HuH-7.5 (cell line): ENCODE results near the gene PSMG4.

Experiments
- DNase-seq: peaks from one replicate; pipeline ENCODE4 v3.0.0; 2011; ENCODE audit warnings: low spot score

Gene PSMG4

DNA sequence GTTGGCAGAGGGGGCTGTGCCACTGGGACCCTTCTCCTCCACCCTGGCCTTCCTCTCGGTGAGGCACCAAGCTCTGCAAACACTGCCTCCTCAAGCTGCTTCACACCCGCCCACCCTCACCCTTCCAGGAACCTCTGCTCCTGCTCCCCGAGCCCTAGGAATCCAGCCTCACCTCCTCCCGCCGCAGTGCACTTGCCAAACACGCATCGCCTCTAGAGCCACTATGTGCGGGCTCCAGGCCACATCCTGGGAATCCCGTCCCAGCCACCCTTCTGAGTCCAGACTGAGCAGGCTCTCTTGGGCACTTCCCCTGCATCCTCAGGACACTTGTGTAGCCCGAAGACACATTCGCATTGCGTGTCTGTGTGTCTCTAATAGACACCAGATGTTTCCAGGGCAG is 18.5 kb downstream of the PSMG4 start:
- no peak for DNase-seq

DNA sequence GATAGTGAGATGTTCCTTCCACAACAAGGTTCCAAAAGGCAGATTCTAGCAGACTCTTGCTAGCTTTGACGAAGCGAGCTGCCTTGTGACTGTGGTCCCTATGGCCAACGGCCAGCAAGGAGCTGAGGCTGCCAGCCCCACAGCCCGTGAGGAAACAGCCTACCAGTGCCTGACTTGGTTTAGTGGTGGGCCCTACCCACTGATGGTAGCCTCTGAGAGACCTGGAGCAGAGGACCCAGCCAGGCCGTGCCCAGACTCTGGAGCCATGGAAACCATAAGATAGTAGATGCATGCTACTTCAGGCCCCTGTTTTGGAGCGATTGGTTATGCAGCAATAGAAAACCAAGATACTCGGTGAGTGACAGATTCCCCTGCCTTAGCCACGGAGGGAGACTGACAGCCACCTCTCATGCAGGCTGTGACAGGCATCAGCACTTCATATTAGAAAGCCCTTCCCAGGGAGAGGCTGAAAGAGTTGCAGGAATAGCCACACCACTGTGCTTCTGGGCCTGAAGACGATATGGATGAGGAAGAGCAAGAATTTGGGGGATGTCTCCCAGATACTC is 19.2 kb downstream of the PSMG4 start:
- no peak for DNase-seq

DNA sequence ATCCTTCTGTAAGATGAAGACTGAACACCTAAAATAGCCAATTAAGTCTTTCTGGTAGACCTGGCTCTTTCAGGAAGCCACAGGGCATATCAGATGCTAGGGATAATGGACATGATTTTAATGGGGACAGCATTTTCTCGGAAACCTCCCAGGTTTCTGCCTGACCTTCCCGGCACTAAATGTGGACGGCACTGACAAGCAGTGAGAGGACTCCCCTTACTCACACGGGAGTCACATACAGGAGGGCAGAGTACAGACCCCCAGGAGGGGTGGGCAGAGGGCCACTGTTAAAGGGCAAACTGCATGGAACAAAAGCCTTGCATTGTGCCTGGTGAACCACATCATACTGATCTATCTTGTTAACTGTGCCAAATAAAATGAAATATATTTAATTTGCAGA is 19.9 kb downstream of the PSMG4 start:
- no peak for DNase-seq

DNA sequence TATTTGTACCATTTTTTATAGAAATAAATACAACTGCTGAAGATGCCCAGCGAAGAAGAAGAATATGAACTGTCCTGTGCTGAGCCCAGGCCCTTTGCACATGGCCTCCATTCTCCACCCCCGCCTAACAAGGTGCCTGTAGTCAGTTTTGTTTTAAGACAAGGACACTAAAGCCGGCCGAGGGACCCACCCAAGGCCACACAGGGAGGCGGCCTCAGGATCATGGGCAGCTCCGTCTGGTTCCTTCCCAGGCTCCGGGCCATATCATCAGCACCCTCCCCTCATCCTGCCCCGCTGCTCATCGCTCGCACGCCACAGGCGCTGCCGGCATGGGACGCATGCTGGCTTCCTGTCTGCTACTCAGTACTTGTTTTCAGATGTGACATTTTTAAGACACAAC is 21.3 kb downstream of the PSMG4 start:
- DNase-seq = no peak

DNA sequence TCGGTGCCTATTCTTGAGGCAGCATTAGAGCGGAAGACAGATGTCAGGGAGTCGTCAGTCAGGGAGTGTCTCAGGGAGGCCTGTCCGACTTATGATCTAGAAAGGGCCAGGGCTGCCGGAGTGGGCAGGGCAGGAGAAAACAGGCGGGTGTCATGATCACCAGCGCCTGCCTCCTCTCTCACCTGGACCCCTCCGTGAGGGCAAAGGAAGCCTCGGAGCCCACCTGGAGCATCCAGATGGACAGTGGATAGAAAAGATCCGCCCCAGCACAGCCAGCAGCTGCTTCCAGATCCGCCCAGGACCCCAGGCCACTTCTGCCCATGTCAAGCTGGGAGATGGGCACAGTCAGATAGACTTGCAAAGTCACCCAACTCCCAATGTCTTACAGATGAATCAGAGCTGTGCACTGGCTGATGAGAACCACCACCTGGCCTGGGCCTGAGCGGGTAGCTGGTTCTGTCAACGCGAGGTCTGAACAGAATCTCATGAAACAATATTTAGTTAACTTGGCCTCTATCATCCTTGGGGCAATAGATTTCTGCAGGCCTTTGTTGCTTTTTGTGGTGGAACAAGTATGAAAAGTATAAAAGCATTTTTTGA is 22.2 kb downstream of the PSMG4 start:
- DNase-seq = no peak

DNA sequence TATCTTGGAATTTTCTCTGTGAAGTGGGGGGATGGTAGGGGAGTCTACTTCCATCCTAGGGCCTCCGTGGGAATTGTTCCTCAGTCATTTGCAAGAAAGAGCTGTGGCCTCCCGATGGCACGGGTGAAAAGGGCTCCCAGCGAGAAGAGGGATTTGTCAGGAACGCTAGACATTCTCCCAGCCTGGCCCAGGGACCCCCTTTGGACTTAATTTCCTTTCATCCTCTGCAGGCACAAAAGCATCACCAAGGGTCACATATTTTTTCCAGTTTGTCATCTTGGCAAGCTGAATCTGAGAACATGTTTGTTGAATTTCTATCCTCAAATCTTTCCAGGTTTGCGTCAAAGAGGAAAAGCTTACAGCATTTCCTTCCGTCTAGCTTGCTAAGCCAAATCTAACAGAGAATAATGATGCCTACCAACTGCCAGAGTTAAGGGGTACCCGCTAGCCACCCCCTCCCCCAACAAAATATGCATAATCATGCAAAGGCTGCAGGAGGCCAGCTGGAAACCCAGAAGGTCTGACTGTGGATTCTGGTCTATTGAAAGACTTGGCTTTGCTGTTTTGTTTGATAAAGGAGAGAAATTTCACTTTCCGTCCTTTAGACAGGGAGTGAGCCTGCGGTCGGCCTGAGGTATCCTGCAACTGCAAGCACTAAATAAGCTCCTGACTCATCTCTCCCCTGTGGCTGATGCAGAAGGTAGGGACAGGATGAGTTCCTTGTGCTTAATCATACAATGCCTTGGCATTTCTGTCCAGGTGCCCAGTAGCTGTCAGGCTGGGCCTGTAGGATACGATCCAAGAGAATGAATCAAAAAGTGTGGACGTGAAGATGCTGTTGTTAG is 23.1 kb downstream of the PSMG4 start:
- DNase-seq = no peak

DNA sequence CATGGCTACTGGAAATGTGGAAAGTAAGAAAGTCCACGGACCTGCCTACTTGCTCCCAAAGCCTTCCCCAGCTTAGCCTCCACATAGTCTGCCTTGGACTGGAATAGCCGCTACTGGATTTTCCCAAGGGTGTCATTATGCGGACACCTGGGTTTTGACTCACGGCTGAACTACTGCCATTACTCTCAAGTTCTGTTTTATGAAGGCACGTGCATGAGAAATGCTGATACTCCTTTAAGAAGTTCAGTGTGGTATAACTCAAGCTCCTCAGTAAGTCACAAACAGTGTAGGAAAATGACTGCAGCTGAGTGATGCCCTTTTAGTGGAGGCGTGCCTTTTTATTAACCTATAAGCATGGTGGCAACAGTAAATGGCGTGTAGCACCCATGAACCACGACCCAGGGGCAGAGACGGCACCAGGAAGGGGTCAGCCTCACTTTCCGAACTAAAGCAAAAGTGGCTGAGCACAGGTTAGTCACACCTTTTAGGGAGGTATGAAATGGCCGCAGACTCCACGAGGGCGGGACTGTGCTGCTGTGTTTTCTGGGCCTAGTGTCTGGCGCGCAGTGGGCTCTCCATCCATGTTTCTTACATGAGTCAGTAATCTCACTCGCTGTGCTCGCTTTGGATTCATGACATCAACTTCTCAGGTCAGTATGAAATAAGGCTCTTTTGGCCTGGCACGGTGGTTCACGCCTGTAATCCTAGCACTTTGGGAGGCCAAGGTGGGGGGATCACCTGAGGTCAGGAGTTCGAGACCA is 23.9 kb downstream of the PSMG4 start:
- DNase-seq = no peak

DNA sequence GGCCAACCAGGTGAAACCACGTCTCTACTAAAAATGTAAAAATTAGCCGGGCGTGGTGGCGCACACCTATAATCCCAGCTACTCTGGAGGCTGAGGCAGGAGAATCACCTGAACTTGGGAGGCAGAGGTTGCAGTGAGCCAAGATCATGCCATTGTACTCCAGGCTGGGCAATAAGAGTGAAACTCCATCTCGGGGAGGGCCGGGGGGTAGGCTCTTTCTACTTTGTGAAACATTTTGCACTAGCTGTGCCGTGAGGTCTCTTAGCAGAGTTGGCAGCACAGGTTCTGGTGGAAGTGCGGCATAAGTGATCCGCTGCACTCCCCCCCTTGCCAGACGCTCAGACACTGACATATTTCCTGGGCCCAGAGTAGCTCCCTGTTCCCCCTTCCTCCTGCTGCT is 24.5 kb downstream of the PSMG4 start:
- DNase-seq = no peak

DNA sequence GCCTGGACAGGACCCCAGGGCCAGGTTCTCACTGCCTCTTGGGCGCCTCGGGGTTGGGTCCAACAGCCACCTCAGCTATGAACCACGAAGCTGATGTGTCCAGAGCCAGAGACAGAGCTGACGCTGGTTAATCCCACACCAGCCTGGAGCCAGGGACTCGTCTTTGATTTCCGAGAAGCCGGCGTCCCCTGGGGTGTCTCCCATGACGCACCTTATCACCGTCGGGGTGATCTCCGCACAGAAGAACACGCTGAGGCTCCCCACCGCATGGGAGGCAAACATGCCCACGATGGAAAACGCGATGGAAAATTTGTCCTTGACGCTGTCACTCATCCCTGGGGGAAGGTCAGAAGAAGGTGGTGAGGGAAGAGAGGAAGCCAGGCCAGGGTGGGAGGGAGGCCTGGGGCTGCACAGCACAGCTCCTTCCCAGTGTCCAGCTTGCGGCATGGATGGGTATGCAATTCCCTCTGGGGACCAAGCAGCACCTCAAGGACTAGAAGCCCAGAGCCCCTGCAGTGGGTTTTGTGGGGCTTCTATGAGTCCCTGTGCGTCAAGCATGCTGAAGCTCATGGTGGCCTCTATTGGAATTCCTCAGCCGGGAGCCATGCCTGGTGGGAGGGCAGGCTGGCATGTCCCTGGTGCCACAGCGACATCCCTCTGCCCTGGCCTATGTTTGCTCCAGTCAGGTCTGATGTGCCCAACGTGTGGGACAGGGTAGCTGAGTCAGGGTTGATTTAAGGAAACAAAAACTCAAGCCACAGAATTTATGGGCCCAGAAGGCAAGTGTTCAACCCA is 25.1 kb downstream of the PSMG4 start:
- no peak for DNase-seq

DNA sequence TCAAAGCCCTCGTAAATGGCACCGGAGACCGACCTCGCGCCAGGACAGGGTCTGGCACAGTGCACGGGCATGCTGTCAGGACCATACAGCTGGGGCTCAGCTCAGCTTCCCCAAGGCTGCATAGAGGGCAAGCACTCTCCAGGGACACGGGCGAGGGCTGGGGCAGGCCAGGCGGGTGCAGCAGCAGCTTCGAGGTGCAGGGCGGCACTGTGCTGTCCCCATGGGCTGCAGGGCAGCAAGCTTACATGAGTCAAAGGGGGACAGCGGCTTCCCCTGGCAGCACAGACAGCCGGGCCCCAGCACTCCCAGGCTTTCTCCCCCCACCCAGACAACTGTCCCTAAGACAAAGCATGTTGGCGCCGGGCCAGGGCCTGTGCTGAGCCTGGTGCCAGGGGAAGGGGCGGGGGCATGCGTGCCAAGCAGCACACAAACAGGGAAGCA is 25.7 kb downstream of the PSMG4 start:
- DNase-seq = no peak

DNA sequence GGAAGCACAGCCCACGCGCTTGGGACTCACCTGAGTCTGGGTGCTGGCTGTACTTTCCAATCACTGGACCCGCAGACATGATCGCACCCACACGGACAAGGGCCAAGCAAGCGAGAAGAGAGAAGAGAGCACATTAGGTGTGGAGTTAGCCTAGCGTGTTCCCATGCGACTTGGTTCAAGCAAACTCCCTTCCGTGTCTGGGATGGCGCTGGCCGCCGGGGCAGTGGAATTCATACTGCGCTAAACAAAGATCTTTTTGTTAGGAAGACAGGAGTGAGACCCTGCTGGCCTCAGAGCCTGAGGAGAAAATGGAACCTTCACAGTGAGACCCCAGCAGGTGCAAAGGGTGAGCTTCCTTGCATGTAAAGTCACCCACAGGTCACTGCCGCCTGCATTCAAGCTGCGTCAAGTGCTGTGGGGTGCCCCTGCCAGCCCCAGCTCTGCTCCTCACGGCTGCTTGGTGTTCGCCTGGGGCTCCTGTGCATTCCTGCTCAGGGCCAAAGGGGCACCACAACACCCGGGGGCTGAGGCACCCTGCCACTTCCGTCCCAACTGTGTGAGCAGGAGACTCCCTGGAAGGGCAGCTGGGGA is 26.4 kb downstream of the PSMG4 start:
- no peak for DNase-seq

DNA sequence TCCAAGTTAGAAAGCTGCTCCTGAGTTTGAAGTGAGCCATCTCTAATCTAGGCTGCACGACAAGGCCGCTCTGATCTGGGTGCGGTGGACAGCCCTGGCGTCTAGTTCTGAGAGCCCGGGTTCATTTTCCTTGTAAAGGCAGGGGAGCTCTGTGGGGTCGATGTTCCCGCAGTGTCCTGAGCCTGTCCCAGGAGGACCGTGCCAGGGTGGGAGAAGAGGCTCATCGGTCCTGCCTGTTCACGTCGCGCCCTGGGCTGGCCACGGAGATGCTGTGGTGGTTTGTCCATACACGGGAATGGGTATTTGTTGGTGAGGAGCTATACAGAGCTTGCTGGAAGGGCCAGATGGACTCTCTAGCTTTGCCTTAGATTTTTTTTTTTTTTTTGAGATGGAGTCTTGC is 27.0 kb downstream of the PSMG4 start:
- DNase-seq = no peak

DNA sequence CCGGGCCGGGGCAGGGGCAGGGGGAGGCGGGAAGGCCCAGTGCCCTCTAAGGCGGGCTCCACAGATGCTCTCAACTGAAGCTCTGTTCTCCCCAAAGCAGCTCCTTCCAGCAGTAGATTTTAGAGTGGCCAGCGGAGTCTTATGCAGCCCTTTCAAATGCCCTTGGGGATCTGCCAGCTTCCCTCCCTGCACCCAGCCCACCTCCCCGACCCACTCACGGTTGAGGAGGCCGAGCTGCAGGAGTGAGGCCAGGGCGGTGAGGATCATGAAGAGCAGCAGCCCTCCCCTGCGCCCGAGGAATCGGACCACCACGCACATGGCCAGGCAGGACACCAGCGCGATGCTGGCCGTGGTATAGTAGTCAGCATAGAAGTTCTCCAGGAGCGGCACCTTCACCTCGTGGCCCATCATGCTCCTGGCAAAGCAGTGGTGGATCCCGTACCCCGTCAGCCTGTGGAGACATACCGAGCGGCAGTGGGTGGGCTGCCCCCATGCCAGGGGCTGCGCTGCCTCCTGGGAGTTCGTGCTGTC is 28.0 kb downstream of the PSMG4 start:
- no peak for DNase-seq

DNA sequence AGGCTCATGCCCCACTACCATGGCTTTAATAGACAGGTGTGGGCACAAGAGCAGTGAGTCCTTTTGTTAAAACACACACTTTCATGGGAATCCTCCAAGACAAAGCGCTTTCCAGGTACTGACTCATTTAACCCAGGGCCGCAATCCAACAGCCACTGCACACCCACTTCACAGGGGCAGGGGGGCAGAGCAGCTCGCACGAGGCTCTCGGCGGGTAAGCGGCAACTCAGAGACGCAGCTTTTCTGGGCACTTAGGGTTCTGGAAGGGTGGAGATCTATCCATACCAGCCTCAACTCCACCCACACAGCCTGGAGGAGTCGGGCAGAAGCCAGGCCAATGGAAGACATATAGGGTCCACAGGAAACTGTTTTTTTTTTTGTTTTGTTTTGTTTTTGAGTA is 28.6 kb downstream of the PSMG4 start:
- no peak for DNase-seq

DNA sequence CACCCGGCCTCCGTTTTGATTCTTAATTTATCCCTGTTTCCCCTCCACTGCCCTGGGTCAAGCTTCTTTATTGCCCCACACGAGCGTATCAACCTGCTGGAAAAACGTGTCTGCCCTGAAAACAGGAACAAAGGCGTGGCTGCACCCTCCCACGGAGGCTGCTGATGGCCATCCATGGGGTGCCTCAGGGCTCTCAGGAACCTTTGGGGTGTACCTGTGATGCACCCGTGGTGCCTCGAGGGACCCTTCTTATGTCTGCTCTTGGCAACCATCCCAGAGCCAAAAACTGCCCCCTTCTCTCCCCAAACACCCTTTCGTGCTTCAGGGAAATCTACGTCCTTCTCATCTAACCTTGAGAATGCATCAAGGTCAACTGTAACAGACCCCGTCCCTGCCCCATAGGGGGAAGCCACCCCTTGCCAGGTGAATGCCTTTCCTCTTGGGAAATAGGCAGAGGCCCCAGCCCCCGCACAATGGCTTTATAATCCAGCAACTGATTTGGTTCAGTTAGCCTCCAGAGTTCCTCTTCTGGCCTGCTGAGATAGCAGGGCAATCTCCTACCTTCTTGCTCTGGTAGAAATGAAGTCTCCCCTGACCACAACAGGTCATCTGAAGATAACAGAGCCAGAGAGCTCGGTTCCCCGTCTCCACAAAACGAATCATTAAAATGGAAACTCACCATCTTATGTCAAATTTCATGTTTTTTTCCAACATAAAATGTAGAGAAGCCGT is 29.4 kb downstream of the PSMG4 start:
- DNase-seq = no peak

DNA sequence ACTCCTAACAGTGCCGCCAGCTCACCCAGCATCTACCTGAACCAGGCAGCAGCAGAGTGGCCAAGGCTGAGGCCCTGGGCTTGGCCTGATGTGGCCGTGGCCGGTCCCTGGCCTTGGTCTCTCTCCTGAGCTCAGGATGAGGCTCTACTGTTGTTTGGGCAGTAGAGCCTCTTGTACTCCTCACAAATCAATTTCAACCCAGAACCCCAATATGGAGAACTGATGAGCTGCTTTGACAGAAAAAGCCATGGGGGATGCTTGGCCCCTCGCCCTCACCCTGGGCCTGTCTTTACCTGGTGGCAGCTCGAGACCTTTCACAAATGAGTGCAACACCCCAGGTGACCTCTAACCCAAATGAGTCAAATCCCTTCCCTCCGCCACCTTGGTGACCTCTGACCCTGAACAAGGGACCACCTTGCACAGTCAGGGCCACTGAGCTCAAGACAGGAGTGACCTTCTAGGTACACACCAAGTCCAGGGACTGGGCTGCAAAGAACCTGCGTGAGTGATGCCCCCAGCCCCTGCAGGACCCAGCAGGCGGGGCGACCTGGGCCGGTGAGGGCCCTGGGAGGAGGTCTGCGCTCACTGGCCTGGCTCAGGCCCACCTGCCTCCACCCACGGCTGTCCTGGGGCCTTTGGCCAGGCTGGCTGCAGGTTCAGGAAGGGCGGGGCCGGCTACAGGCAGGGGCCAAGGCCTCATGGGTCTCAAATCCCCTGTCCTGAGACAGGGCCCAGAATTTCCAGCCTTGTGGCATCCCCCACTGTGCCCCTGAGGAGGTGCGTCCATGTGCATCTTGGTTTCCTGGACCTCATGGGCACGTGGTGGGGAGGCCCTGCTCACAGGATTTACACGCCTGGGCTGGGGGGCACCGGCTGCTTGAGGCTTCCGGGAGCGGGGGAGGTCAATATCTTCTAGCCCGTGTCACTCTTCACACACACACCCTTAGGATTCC is 30.2 kb downstream of the PSMG4 start:
- no peak for DNase-seq

DNA sequence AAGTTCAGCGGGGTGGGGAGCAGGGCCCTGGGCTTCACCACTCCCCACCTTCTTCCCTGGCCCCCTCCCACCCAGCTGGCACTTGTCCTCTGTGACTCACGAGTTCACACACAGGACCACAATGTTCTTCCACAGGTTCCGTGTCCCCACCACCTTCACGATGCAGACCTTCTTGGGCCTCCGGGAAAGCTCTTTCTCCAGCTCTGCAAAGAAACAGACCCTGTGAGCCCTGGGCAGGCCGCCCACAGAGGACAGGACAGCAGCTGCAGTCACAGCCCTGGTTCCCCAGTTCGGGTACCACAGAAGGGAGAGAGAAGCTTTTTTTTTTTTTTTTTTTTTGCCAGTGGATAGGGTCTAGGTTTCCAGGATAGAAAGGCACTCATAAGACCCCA is 30.9 kb downstream of the PSMG4 start:
- no peak for DNase-seq

DNA sequence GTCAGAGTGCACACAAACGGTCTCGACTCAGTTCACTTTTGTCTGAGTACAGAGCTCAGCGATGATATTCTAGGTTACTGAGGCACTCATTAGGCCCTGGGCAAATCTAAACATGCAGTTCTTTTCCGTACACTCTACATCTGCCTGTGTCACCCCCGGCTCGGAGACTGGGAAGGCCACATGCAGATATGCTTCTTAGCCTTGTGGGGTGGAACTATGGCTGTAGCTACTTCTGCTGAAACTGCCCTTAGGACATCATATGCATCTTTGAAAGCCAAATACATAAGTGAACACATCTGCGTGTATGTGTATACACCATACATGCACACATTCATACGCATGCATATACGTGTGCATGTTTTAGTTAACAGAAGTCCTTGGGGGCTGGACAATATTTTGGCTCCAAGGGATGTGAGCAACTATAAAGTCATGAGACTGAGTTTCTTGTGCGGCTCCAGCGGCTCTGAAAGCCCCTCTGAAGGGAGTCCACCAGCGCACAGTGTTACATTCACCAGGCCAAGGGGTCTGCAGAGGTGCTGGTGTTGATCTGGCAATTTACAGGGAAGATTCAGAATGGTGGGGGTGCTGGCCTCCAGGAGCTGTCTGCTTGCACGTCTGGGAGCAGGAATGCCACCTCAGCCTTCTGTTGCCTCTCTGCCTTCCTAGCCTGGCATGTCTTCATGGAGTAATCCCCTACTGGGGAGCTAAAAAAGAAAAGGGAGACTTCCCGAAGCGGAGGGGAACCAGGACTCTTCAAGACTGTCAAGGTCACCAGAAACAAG is 31.6 kb downstream of the PSMG4 start:
- DNase-seq = no peak

DNA sequence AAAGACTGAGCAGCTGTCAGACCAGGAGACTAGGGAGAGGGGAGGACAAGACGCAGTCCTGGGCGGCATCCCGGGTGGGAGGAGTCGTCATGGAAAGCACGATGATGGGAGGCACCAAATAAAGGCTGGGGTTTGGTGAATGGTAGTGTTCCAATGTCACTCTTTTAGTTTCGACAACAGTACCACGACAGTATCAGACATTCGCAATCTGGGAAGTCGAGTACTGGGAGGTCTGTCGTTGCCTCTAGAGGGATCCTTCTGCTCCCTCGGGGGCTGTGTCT is 32.1 kb downstream of the PSMG4 start:
- no peak for DNase-seq
